ENCODE results near the gene TIPARP. TPM values are rescaled to one million over a fixed set of nuclear protein-coding genes. Genes with fewer than 3 reads are reported as not detected.

Gene TIPARP
- total RNA-seq, 1 experiment from 2014 or later: 15.8 TPM

- intact Hi-C loops (cut with micrococcal nuclease; ENCODE audit: unreplicated experiment): no loop called here
- H3K4me3 ChIP-seq (ENCODE audit: low read depth, low read length): no peak overlapping the region
- DNase-seq: no peak
- peaks cover 9% of the 10 kb centered on the region for H3K4me1 Mint-ChIP-seq (ENCODE audit: low read depth, unreplicated experiment)
- H3K4me3 Mint-ChIP-seq (ENCODE audit: unreplicated experiment): no peak overlapping the region
- no TSS peak for BruUV-seq (replicated peaks)
- no peaks in the 10 kb centered on the region for H3K9me3 Mint-ChIP-seq (ENCODE audit: unreplicated experiment)
- H3K9me3 ChIP-seq: peaks cover 3% of the 10 kb centered on the region; the same call in 1 of the 2 replicates
- no peaks in the 10 kb centered on the region for H3K27me3 ChIP-seq (replicated peaks; ENCODE audit: control insufficient read depth, insufficient read depth, low read length)
- no peaks in the 10 kb centered on the region for H3K36me3 Mint-ChIP-seq (ENCODE audit: insufficient read depth, unreplicated experiment)
- no peaks in the 10 kb centered on the region for H3K27me3 Mint-ChIP-seq (ENCODE audit: insufficient read depth, unreplicated experiment)
- no peak overlapping the region for H3K27ac Mint-ChIP-seq (ENCODE audit: unreplicated experiment)
- no peak for TF ChIP-seq CTCF (IDR thresholded peaks at IDR 0.05; ENCODE audit: insufficient read depth in 1 of 2, low read depth in 1 of 2, low read length in 1 of 2, severe bottlenecking in 1 of 2, unreplicated experiment in 1 of 2)
- ChIA-PET POLR2A (no interaction called here), CTCF (no interaction called here)
- no peaks in the 10 kb centered on the region for H3K4me1 ChIP-seq
- no peaks in the 10 kb centered on the region for H3K36me3 ChIP-seq (ENCODE audit: control insufficient read depth, insufficient read depth, low read length)
These were observed 74.9 kb downstream of the TIPARP start for GRCh38 chr3:156749244-156749643.

- intact Hi-C loops (cut with micrococcal nuclease; ENCODE audit: unreplicated experiment): no loop called here
- ChIA-PET CTCF (interaction anchor here (0.5 kb wide), 1 partner anchor 77 kb away, joined by 4 read pairs; no protein-coding TSS in a partner anchor), POLR2A (no interaction called here)
- DNase-seq: no peak
- Mint-ChIP-seq H3K4me1 (ENCODE audit: low read depth, unreplicated experiment) (peaks cover 9% of the 10 kb centered on the region), H3K27me3 (ENCODE audit: insufficient read depth, unreplicated experiment) (no peaks in the 10 kb centered on the region), H3K9me3 (ENCODE audit: unreplicated experiment) (no peaks in the 10 kb centered on the region), H3K4me3 (ENCODE audit: unreplicated experiment) (no peak overlapping the region), H3K36me3 (ENCODE audit: insufficient read depth, unreplicated experiment) (no peaks in the 10 kb centered on the region), H3K27ac (ENCODE audit: unreplicated experiment) (no peak overlapping the region)
- no peak for TF ChIP-seq CTCF (IDR thresholded peaks at IDR 0.05; ENCODE audit: insufficient read depth in 1 of 2, low read depth in 1 of 2, low read length in 1 of 2, severe bottlenecking in 1 of 2, unreplicated experiment in 1 of 2)
- Histone ChIP-seq H3K4me1 (no peaks in the 10 kb centered on the region), H3K36me3 (ENCODE audit: control insufficient read depth, insufficient read depth, low read length) (no peaks in the 10 kb centered on the region), H3K4me3 (ENCODE audit: low read depth, low read length) (no peak overlapping the region), H3K9me3 (peaks cover 3% of the 10 kb centered on the region; the same call in 1 of the 2 replicates), H3K27me3 (replicated peaks; ENCODE audit: control insufficient read depth, insufficient read depth, low read length) (no peaks in the 10 kb centered on the region)
- BruUV-seq (replicated peaks): no TSS peak
These were observed 75.9 kb downstream of the TIPARP start for GRCh38 chr3:156750191-156750873.

- no peak overlapping the region for H3K4me3 Mint-ChIP-seq (ENCODE audit: unreplicated experiment)
- no peak overlapping the region for H3K4me3 ChIP-seq (ENCODE audit: low read depth, low read length)
These were observed 76.5 kb downstream of the TIPARP start for GRCh38 chr3:156750874-156751245.

More at GRCh38 chr3:156750874-156751245, 76.5 kb downstream of the TIPARP start:
- Histone ChIP-seq H3K9me3 (peaks cover 3% of the 10 kb centered on the region; the same call in 1 of the 2 replicates), H3K36me3 (ENCODE audit: control insufficient read depth, insufficient read depth, low read length) (no peaks in the 10 kb centered on the region), H3K27me3 (replicated peaks; ENCODE audit: control insufficient read depth, insufficient read depth, low read length) (no peaks in the 10 kb centered on the region), H3K4me1 (no peaks in the 10 kb centered on the region)
- POLR2A ChIA-PET: no interaction called here
- no peak for DNase-seq
- CTCF ChIA-PET: interaction anchor here (0.5 kb wide), 1 partner anchor 78 kb away, joined by 4 read pairs; no protein-coding TSS in a partner anchor
- TF ChIP-seq CTCF (IDR thresholded peaks at IDR 0.05; ENCODE audit: insufficient read depth in 1 of 2, low read depth in 1 of 2, low read length in 1 of 2, severe bottlenecking in 1 of 2, unreplicated experiment in 1 of 2): no peak
- no peaks in the 10 kb centered on the region for H3K9me3 Mint-ChIP-seq (ENCODE audit: unreplicated experiment)
- peaks cover 9% of the 10 kb centered on the region for H3K4me1 Mint-ChIP-seq (ENCODE audit: low read depth, unreplicated experiment)
- H3K36me3 Mint-ChIP-seq (ENCODE audit: insufficient read depth, unreplicated experiment): no peaks in the 10 kb centered on the region
- H3K27ac Mint-ChIP-seq (ENCODE audit: unreplicated experiment): no peak overlapping the region
- no TSS peak for BruUV-seq (replicated peaks)
- intact Hi-C loops (cut with micrococcal nuclease; ENCODE audit: unreplicated experiment): no loop called here
- no peaks in the 10 kb centered on the region for H3K27me3 Mint-ChIP-seq (ENCODE audit: insufficient read depth, unreplicated experiment)
